GM12878 (cell line): Measurements from ENCODE around the gene FBN2.

Experiments used
- FOS ChIP-seq: IDR thresholded peaks from 3 replicates; pipeline ENCODE4 v1.6.1; 2011; ENCODE audit warnings: borderline replicate concordance; ENCODE audit not compliant: insufficient read length; ENCODE audit errors: extremely low read depth
- POLR2AphosphoS2 ChIP-seq: IDR thresholded peaks from 2 replicates; pipeline ENCODE4 v1.6.1; 2011; ENCODE audit warnings: low read depth, mild to moderate bottlenecking, low read length, improper control_type of control experiment, moderate library complexity
- SREBF2 ChIP-seq: IDR thresholded peaks from 2 replicates; pipeline ENCODE4 v1.6.1; 2012; ENCODE audit warnings: mild to moderate bottlenecking, low read length

DNA sequence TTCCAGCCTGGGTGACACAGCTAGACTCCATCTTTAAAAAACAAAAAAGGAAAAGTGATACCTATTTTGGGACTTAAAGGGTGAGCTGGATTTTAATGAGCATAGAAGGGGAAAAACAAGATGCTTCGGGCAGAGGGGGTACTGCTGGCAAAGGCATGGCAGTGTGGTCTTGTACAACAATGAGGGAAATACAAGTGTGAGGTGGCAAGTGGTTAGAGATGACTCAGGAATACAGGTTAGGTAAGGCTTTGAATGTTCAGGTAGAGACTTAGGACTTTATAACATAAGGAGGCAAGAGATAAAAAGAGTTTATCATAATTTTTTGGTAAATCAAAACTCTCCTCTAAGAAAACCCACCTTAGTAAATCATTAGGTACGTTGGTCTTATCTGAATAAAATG lies 132.9 kb downstream of the FBN2 start:
- TF ChIP-seq POLR2AphosphoS2 (no peak), SREBF2 (no peak), FOS (no peak)
